DOHH2 (cell line): Measurements from ENCODE around the gene RPAP2.

Experiments
- CTCF ChIP-seq: fragments of 200-600 bp; sonication (generic); IDR thresholded peaks from one replicate; pipeline ENCODE4 v1.5.1; 2014; ENCODE audit warnings: antibody characterized with exemption, mild to moderate bottlenecking, low read depth, low read length; ENCODE audit not compliant: poor library complexity, severe bottlenecking
- EZH2phosphoT487 ChIP-seq: fragments of 200-600 bp; sonication (generic); IDR thresholded peaks from 2 replicates; pipeline ENCODE4 v1.6.1; 2017; ENCODE audit warnings: borderline replicate concordance, mild to moderate bottlenecking, antibody characterized with exemption, low read length, moderate library complexity, mixed read lengths

GRCh38 chr1:92273039-92273438 is 25.8 kb upstream of the RPAP2 start:
- TF ChIP-seq CTCF: no peak
- no peak for TF ChIP-seq EZH2phosphoT487
